SK-N-MC (cell line): Measurements from ENCODE around the gene MAVS.
"Not testable (repeated sequence)": the region's sequence is repeated elsewhere in the genome, so short reads cannot be mapped to it uniquely, and the experiment has no call there.

Experiments
- DNase-seq: peaks from one replicate; pipeline ENCODE4 v3.0.0-alpha.2; 2011; ENCODE audit warnings: low read depth, low spot score
- H3K27ac ChIP-seq: fragments of 200-600 bp; sonication (generic); 2 replicates; pipeline ENCODE4 v1.5.1; 2016; ENCODE audit warnings: mixed run types
- H3K36me3 ChIP-seq: fragments of 200-600 bp; sonication (generic); 2 replicates; pipeline ENCODE4 v1.6.1; 2017; ENCODE audit warnings: antibody characterized with exemption, low read length, mixed read lengths; ENCODE audit not compliant: insufficient read depth
- H3K4me3 ChIP-seq: fragments of 200-600 bp; sonication (generic); 2 replicates; pipeline ENCODE4 v1.5.1; 2016
- H3K9ac ChIP-seq: fragments of 200-600 bp; sonication (generic); 2 replicates; pipeline ENCODE4 v1.8.0; 2017; ENCODE audit warnings: mixed run types, mixed read lengths; ENCODE audit not compliant: insufficient read length
- H3K9me3 ChIP-seq: fragments of 200-600 bp; sonication (generic); 2 replicates; pipeline ENCODE4 v1.6.1; 2017; ENCODE audit warnings: low read depth, mild to moderate bottlenecking, antibody characterized with exemption, low read length, moderate library complexity, mixed read lengths
- EZH2 ChIP-seq: fragments of 200-600 bp; sonication (generic); IDR thresholded peaks from one replicate; pipeline ENCODE4 v1.6.1; 2017; ENCODE audit warnings: antibody characterized with exemption
- FOXP2 ChIP-seq: optimal IDR thresholded peaks from 2 replicates; pipeline ENCODE3; 2011; ENCODE audit warnings: mild to moderate bottlenecking, moderate library complexity; ENCODE audit not compliant: insufficient read depth; ENCODE audit errors: extremely low read length, control extremely low read depth
- POLR2AphosphoS5 ChIP-seq: IDR thresholded peaks from 2 replicates; pipeline ENCODE4 v1.6.1; 2012; ENCODE audit warnings: mild to moderate bottlenecking, low read depth, low read length, borderline replicate concordance

MAVS gene

GRCh38 chr20:3820048-3820900 is 26.4 kb upstream of the MAVS start, which contains the start of gene AP5S1:
Gene AP5S1 (plus strand): TSS chr20:3820547. CDS start chr20:3822118, 1,571 bp downstream.
- TF ChIP-seq EZH2 (no peak), POLR2AphosphoS5 (peak; percentile 63; the same call in 1 of the 2 replicates), FOXP2 (no peak)

GRCh38 chr20:3820901-3821727 is 25.5 kb upstream of the MAVS start:
- no peak for TF ChIP-seq EZH2
- no peak; the same call in 1 of the 2 replicates for TF ChIP-seq POLR2AphosphoS5
- TF ChIP-seq FOXP2: no peak
- no peak for DNase-seq

More at GRCh38 chr20:3820048-3820900, 26.4 kb upstream of the MAVS start, which contains the start of gene AP5S1:
- DNase-seq: peak; percentile 72
- peak within 1 kb of the TSS; percentile 86 for H3K4me3 ChIP-seq
- H3K36me3 ChIP-seq: peaks cover 34% of the 10 kb centered on the region
- peak within 1 kb of the TSS; percentile 96 for H3K27ac ChIP-seq
- H3K9me3 ChIP-seq: no peaks in the 10 kb centered on the region
- H3K9ac ChIP-seq: peak within 1 kb of the TSS; percentile 98

GRCh38 chr20:3821996-3822395 is 24.6 kb upstream of the MAVS start:
- no peaks in the 10 kb centered on the region for H3K9me3 ChIP-seq
- TF ChIP-seq EZH2 (no peak), POLR2AphosphoS5 (no peak), FOXP2 (no peak)
- H3K27ac ChIP-seq: no peak overlapping the region
- H3K36me3 ChIP-seq: peaks cover 38% of the 10 kb centered on the region
- no peak overlapping the region for H3K4me3 ChIP-seq
- H3K9ac ChIP-seq: no peak overlapping the region
- no peak for DNase-seq

More at GRCh38 chr20:3820901-3821727, 25.5 kb upstream of the MAVS start:
- H3K27ac ChIP-seq: peak overlapping the region; percentile 96
- H3K9me3 ChIP-seq: no peaks in the 10 kb centered on the region
- peaks cover 38% of the 10 kb centered on the region for H3K36me3 ChIP-seq
- H3K4me3 ChIP-seq: peak overlapping the region; percentile 86
- H3K9ac ChIP-seq: peak overlapping the region; percentile 98

DNA sequence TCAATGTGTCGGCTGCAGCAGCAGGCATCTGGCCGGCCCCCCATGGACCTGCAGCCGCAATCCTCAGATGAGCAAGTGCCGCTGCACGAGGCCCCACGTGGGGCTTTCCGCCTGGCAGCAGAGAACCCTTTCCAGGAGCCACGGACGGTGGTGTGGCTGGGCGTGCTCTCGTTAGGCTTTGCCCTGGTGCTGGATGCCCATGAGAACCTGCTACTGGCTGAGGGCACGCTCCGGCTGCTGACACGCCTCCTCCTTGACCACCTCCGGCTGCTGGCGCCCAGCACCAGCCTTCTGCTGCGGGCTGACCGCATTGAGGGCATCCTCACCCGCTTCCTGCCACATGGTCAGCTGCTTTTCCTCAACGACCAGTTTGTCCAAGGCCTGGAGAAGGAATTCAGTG is 22.8 kb upstream of the MAVS start:
- no peak overlapping the region for H3K27ac ChIP-seq
- peaks cover 42% of the 10 kb centered on the region for H3K36me3 ChIP-seq
- TF ChIP-seq EZH2 (no peak), FOXP2 (no peak), POLR2AphosphoS5 (no peak)
- H3K9ac ChIP-seq: no peak overlapping the region
- DNase-seq: no peak
- H3K9me3 ChIP-seq: no peaks in the 10 kb centered on the region
- H3K4me3 ChIP-seq: no peak overlapping the region

DNA sequence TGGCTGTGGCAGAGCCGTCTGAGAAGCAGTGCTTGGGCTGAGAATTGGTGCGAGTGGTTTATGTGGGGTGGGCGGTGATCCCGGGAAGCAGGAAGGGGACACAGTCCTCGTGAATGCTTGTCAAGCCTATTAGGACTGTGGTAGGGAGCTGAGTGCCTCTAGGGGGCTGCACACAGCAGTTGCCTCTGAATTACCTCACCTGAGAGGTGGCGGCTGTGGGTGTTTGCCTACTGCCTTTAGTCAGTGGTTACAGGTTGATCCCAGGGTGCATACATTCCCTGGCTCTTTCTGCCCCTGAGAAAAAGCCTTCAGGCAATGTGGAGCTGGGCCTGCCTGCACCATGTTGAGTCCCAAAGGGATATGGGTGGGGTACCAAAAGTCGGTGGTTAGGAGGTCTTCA is 21.1 kb upstream of the MAVS start:
- Histone ChIP-seq H3K9me3 (no peaks in the 10 kb centered on the region), H3K4me3 (no peak overlapping the region), H3K9ac (no peak overlapping the region), H3K36me3 (peaks cover 42% of the 10 kb centered on the region), H3K27ac (no peak overlapping the region)
- TF ChIP-seq EZH2: no peak
- no peak for TF ChIP-seq FOXP2
- TF ChIP-seq POLR2AphosphoS5: no peak
- no peak for DNase-seq

DNA sequence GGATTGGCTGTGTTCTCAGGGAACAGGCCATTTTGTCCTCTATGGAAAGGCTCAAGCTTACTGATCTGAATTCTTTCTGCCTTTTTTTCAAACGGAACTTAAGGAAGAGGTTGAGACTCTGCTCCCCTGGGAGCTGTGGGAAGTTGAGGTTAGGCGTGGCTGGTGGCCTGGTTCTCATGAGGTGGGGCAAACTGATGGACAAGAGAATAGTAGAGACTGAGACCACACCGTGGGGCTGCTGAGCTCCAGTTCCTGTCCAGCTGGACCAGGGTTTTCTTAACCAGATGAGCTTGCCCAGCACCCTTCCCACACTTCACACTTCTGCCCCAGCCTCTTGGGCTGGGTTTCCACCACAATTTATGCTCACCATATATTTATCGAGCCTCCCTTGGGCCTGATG is 20.2 kb upstream of the MAVS start:
- Histone ChIP-seq H3K4me3 (no peak overlapping the region), H3K27ac (no peak overlapping the region), H3K36me3 (peaks cover 42% of the 10 kb centered on the region), H3K9ac (no peak overlapping the region), H3K9me3 (no peaks in the 10 kb centered on the region)
- no peak for DNase-seq
- TF ChIP-seq POLR2AphosphoS5 (no peak), EZH2 (no peak), FOXP2 (no peak)

DNA sequence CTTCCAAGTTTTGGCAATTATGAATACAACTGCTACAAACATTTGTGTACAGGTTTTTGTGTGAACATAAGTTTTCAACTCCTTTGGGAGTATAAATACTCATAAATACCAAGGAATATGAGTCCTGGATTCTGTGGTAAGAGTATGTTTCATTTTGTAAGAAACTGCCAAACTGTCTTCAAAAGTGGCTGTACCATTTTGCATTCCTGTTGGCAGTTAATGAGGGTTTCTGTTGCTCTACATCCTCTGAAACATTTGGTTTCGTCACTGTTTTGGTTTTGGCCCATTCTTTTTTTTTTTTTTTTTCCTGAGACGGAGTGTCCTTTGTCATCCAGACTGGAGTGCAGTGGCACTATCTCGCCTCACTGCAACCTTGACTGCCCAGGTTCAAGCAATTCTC is 17.8 kb upstream of the MAVS start:
- no peak overlapping the region for H3K9ac ChIP-seq
- peaks cover 22% of the 10 kb centered on the region; the same call in 1 of the 2 replicates for H3K36me3 ChIP-seq
- H3K27ac ChIP-seq: no peak overlapping the region
- DNase-seq: no peak
- H3K4me3 ChIP-seq: no peak overlapping the region
- H3K9me3 ChIP-seq: no peaks in the 10 kb centered on the region
- TF ChIP-seq EZH2: no peak
- TF ChIP-seq POLR2AphosphoS5: no peak

DNA sequence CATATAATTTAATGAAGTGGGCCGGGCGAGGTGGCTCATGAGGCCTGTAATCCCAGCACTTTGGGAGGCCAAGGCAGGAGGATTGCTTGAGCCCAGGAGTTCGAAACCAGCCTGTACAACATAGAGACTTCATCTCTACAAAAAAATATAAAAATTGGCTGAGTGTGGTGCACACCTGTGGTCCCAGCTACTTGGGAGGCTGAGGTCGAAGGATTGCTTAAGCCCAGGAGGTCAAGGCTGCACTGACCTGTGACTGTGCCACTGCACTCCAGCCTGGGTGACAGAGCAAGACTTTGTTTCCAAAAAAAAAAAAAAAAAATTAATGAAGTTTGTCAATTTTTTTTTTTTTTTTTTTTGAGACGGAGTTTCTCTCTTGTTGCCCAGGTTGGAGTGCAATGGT is 16.7 kb upstream of the MAVS start:
- not testable (repeated sequence) for H3K27ac ChIP-seq, H3K9ac ChIP-seq, H3K4me3 ChIP-seq, DNase-seq, H3K9me3 ChIP-seq
- peaks cover 11% of the 10 kb centered on the region; the same call in 1 of the 2 replicates for H3K36me3 ChIP-seq
